NOMO-1 (cell line): ENCODE measurements around the gene TMEM248.
"Not testable (repeated sequence)": the region's sequence is repeated elsewhere in the genome, so short reads cannot be mapped to it uniquely, and the experiment has no call there.

Experiments
- DNase-seq, 2 experiments: peaks; one replicate each; lab custom pipeline; 2025; ENCODE audit not compliant: unreplicated experiment in 2 of 2; lab: John Stamatoyannopoulos, UW

Gene TMEM248

DNA sequence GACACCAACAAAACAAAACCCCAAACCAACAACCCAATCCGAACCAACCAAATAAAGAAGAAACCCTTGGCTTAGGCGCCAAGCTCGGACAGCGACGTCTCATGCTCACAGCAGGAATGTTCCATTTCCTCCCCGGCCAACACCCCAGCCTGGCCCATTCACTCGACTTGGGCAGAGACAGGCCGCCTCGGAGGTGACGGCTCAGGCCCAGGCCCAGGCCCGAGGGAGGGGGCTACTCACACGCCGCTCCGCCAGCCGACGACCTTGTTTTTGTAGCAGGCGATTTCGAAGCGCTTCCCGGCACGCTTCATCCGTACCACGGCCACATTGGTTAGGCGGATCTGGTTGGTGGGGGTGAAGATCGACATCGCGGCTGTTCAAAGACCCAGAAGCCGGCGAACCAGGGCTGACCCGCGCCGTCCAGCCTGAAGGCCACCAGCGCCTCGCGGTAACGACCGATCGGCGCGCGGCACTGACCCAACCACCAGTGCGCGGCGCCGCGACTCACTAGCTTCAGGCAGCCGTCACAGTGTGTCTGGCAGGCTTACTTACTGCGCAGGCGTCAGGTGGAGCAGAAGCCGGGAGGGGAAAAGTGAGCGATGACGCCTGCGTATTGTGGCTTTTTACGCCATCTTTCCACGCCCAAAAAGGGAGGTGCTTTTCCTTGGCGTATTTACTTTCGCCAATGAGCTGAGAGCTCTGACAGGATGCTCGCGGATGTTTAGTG is 74.2 kb downstream of the TMEM248 start, which contains the start of gene SBDS:
Gene SBDS, minus strand, starts transcription at position 537 of the 727 bp plus-strand sequence. Its CDS starts 169 bp downstream, at position 368.
- peak; percentile 94 to 95 for DNase-seq

- DNase-seq: peak; percentile 95 to 97
Observed at GRCh38 chr7:66996444-66997191, 75.6 kb downstream of the TMEM248 start, which contains the start of gene TYW1. TSS of gene TYW1 (plus strand) at chr7:66996833. CDS start at chr7:66996979, 146 bp downstream.

DNA sequence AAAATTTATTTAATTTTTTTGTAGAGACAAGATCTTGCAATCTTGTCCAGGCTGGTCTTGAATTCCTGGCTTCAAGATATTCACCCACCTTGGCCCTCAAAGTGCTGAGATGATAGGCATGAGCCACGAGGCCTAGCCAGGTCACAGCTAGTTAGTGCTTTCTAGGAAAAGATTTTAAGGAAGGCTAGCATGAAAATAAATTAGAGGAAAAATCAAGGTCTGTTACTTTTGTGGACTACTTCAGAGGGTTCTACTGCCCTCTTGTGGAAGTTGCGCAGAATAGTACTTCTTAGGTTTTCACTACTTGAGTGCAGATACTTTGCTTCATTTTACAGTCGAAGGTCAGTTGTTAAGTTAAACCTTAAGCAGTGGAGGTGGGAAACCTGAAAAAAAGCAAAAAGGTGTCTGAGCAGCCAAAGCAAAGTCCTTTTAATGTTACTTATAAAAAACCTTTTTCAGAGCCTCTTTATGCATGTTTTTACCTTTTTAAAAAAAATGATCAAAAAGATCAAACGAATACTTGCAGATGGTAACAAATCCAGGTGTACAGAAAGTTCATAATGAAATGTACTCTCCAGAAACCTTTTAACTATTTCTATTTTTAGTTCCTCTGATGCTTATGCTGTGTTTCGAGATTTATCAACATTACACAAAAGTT is 79.7 kb downstream of the TMEM248 start:
- DNase-seq: not testable (repeated sequence)

DNA sequence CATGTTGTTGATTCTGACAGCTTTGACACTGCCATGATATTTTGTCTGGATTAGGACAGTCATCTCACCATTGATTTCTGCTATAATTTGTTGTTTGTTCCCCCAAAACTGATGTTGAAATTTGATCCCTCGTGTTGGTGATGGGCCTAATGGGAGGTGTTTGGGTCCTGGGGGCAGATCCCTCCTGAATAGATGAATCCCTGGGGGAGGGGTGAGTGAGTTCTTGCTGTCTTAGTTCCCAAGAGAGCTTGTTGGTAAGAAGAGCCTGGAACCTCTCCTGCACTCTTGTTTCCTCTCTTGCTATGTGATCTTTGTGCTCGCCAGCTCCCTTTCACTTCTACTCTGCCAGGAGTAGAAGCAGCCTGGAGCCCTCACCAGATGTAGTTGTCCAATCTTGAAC is 83.1 kb downstream of the TMEM248 start:
- DNase-seq: not testable (repeated sequence)

- DNase-seq: no peak
Observed at GRCh38 chr7:67006965-67007364, 85.9 kb downstream of the TMEM248 start.
